ENCODE results near the gene RASGEF1B. TPM values are rescaled to one million over a fixed set of nuclear protein-coding genes. Genes with fewer than 3 reads are reported as not detected.

RASGEF1B gene
- total and polyA plus RNA-seq, 9 of the 15 experiments (the other 6 are each of a cell fraction or from before 2014, with no cell fraction given), result 0.04 to 0.57 (median 0.22) TPM

DNA sequence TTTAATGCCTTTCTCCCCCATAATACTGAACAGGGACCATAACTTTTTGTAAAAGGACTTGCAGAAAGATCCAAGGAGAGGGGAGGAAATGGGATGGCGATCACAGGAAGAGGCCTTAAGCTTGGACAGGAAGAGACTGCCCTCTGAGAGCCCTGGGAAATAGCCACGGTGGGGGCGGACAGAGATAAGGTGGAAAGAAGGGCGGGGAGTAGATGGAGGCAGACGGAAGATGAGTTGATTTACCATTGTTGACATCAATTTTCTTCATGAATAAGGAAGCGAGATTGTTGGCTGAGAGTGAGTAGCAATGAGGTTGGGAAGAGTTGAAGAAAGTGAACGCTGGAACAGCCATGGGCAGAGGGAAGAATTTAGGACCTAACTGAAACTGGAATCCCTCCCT lies 63.4 kb downstream of the RASGEF1B start (continued):
- no peak for TF ChIP-seq C11orf30 (IDR thresholded peaks at IDR 0.05; ENCODE audit: low read depth)
- TF ChIP-seq ARID1B (IDR thresholded peaks at IDR 0.05), result 0 out of 2 replicates have a peak, but pooled peaks have one; percentile 20
- TF ChIP-seq RBM34 (IDR thresholded peaks at IDR 0.05; ENCODE audit: borderline replicate concordance, insufficient read depth, low read length), result no peak
- TF ChIP-seq NFE2 (IDR thresholded peaks at IDR 0.05; ENCODE audit: low read depth), result no peak
- TF ChIP-seq ETV1 (tag; conservative IDR thresholded peaks at IDR 0.05; ENCODE audit: low read depth), result 0 out of 2 replicates have a peak, but pooled peaks have one; percentile 20
- TF ChIP-seq, protein P1, sequence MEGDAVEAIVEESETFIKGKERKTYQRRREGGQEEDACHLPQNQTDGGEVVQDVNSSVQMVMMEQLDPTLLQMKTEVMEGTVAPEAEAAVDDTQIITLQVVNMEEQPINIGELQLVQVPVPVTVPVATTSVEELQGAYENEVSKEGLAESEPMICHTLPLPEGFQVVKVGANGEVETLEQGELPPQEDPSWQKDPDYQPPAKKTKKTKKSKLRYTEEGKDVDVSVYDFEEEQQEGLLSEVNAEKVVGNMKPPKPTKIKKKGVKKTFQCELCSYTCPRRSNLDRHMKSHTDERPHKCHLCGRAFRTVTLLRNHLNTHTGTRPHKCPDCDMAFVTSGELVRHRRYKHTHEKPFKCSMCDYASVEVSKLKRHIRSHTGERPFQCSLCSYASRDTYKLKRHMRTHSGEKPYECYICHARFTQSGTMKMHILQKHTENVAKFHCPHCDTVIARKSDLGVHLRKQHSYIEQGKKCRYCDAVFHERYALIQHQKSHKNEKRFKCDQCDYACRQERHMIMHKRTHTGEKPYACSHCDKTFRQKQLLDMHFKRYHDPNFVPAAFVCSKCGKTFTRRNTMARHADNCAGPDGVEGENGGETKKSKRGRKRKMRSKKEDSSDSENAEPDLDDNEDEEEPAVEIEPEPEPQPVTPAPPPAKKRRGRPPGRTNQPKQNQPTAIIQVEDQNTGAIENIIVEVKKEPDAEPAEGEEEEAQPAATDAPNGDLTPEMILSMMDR (IDR thresholded peaks at IDR 0.05 in 2 of 3, conservative IDR thresholded peaks at IDR 0.05 in 1 of 3; ENCODE audit: insufficient read depth in 2 of 3, low read depth in 1 of 3, low read length in 3 of 3), result no peak
- TF ChIP-seq, protein P2, sequence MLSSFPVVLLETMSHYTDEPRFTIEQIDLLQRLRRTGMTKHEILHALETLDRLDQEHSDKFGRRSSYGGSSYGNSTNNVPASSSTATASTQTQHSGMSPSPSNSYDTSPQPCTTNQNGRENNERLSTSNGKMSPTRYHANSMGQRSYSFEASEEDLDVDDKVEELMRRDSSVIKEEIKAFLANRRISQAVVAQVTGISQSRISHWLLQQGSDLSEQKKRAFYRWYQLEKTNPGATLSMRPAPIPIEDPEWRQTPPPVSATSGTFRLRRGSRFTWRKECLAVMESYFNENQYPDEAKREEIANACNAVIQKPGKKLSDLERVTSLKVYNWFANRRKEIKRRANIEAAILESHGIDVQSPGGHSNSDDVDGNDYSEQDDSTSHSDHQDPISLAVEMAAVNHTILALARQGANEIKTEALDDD (IDR thresholded peaks at IDR 0.05), result no peak
- no peak for TF ChIP-seq ZNF76 (CRISPR knock-in tag; IDR thresholded peaks at IDR 0.05; ENCODE audit: borderline replicate concordance)
- TF ChIP-seq TCF7 (IDR thresholded peaks at IDR 0.05; ENCODE audit: borderline replicate concordance), result no peak
- TF ChIP-seq ZNF764 (CRISPR knock-in tag; IDR thresholded peaks at IDR 0.05; ENCODE audit: low read depth), result no peak
- TF ChIP-seq, protein P3, sequence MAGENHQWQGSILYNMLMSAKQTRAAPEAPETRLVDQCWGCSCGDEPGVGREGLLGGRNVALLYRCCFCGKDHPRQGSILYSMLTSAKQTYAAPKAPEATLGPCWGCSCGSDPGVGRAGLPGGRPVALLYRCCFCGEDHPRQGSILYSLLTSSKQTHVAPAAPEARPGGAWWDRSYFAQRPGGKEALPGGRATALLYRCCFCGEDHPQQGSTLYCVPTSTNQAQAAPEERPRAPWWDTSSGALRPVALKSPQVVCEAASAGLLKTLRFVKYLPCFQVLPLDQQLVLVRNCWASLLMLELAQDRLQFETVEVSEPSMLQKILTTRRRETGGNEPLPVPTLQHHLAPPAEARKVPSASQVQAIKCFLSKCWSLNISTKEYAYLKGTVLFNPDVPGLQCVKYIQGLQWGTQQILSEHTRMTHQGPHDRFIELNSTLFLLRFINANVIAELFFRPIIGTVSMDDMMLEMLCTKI (IDR thresholded peaks at IDR 0.05; ENCODE audit: partially characterized antibody), result no peak
- 0 out of 4 replicates have a peak, but pooled peaks of 1 of the 2 experiments have one; percentile 26 for TF ChIP-seq KDM1A (IDR thresholded peaks at IDR 0.05)
- no peak for TF ChIP-seq HCFC1 (IDR thresholded peaks at IDR 0.05; ENCODE audit: low read depth, low read length)
- no peak for TF ChIP-seq TCFL5 (CRISPR knock-in tag; conservative IDR thresholded peaks at IDR 0.05)
- no peak for TF ChIP-seq CBFB (CRISPR knock-in tag; IDR thresholded peaks at IDR 0.05)
- no peak for TF ChIP-seq KLF16 (IDR thresholded peaks at IDR 0.05)
- TF ChIP-seq TEAD4 (IDR thresholded peaks at IDR 0.05; ENCODE audit: low read length), result peak; percentile 14; the same call in 1 of the 2 replicates
- TF ChIP-seq TEAD4 (CRISPR knock-in tag; IDR thresholded peaks at IDR 0.05; ENCODE audit: borderline replicate concordance), result no peak
- TF ChIP-seq SRSF1 (IDR thresholded peaks at IDR 0.05; ENCODE audit: low read depth, low read length), result no peak
- TF ChIP-seq HDAC1 (IDR thresholded peaks at IDR 0.05), result no peak
- TF ChIP-seq, protein P4, sequence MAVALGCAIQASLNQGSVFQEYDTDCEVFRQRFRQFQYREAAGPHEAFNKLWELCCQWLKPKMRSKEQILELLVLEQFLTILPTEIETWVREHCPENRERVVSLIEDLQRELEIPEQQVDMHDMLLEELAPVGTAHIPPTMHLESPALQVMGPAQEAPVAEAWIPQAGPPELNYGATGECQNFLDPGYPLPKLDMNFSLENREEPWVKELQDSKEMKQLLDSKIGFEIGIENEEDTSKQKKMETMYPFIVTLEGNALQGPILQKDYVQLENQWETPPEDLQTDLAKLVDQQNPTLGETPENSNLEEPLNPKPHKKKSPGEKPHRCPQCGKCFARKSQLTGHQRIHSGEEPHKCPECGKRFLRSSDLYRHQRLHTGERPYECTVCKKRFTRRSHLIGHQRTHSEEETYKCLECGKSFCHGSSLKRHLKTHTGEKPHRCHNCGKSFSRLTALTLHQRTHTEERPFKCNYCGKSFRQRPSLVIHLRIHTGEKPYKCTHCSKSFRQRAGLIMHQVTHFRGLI (CRISPR knock-in tag; IDR thresholded peaks at IDR 0.05), result no peak
- no peak for TF ChIP-seq MCM7 (IDR thresholded peaks at IDR 0.05)
- peak; percentile 74 for TF ChIP-seq MEIS2 (IDR thresholded peaks at IDR 0.05; ENCODE audit: partially characterized antibody)
- TF ChIP-seq SAFB2 (IDR thresholded peaks at IDR 0.05; ENCODE audit: borderline replicate concordance, low read depth, low read length, severe bottlenecking), result no peak
- TF ChIP-seq NR1H2 (CRISPR knock-in tag; IDR thresholded peaks at IDR 0.05), result no peak

Measured in K562 (cell line).